ENCODE results near the gene KIF21B.

DNA sequence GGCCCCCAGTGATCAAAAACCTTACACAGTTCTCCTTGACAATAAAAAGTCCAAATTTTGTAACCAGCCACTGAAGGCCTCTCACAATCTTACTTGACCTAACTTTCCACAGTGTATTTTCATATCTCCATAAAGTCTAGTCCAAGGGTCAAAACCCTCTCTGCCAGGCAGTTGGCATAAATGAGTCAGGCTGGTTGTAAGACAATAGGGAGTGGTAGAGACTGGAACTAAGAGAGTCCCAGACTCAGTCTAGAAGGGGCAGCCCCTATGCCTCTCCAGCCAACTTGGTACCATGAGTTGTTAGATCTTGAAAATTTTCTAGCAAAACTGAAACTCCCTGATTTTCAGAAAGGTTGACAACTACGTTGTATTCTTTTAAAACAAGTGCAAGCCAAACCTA lies 21.0 kb downstream of the KIF21B start:
- TF ChIP-seq EZH2phosphoT487 (IDR thresholded peaks at IDR 0.05; ENCODE audit: insufficient read depth, low read depth) (no peak), EZH2 (IDR thresholded peaks at IDR 0.05; ENCODE audit: insufficient read depth, poor library complexity, severe bottlenecking) (no peak)

Data from GM23248 (cell line).